Neural cell (in vitro differentiated cells): Measurements from ENCODE around the gene NUBP2. TPM values are rescaled to one million over a fixed set of nuclear protein-coding genes. Genes with fewer than 3 reads are reported as not detected.

Source experiments
- H2AFZ ChIP-seq: fragments of 200-600, 300-800 bp; sonication (generic), shearing (Covaris generic); 2 replicates; pipeline ENCODE4 v1.6.0; 2014; ENCODE audit warnings: low read depth, mild to moderate bottlenecking, antibody characterized with exemption, low read length, moderate library complexity
- H3F3A ChIP-seq: fragments of 200-600 bp; shearing (Covaris generic); 2 replicates; pipeline ENCODE4 v1.6.1; 2016; ENCODE audit warnings: mild to moderate bottlenecking, moderate library complexity, mixed read lengths, antibody characterized with exemption, low read length; ENCODE audit not compliant: insufficient read depth, poor library complexity, severe bottlenecking
- H3K27ac ChIP-seq: fragments of 200-600, 300-800 bp; sonication (generic), shearing (Covaris generic); 2 replicates; pipeline ENCODE4 v1.5.1; 2014; ENCODE audit warnings: mild to moderate bottlenecking, low read length, moderate library complexity
- H3K27me3 ChIP-seq: fragments of 300-800, 200-600 bp; sonication (generic), shearing (Covaris generic); 2 replicates; pipeline ENCODE4 v1.6.0; 2014; ENCODE audit warnings: mild to moderate bottlenecking, low read depth, low read length, moderate library complexity; ENCODE audit not compliant: insufficient read depth
- H3K36me3 ChIP-seq: fragments of 300-800, 200-600 bp; sonication (generic), shearing (Covaris generic); 2 replicates; pipeline ENCODE4 v1.5.1; 2014; ENCODE audit warnings: mild to moderate bottlenecking, antibody characterized with exemption, low read length, moderate library complexity; ENCODE audit not compliant: insufficient read depth
- H3K4me2 ChIP-seq: fragments of 300-800, 200-600 bp; sonication (generic), shearing (Covaris generic); 2 replicates; pipeline ENCODE4 v1.6.0; 2014; ENCODE audit warnings: mild to moderate bottlenecking, low read length
- H3K4me3 ChIP-seq: fragments of 300-800, 200-600 bp; sonication (generic), shearing (Covaris generic); 2 replicates; pipeline ENCODE4 v1.5.1; 2014; ENCODE audit warnings: mild to moderate bottlenecking, low read length, moderate library complexity
- H3K79me2 ChIP-seq: fragments of 200-600 bp; shearing (Covaris generic); replicated peaks from 2 replicates; pipeline ENCODE4 v1.6.0; 2014; ENCODE audit warnings: mild to moderate bottlenecking, low read length, moderate library complexity; ENCODE audit not compliant: insufficient read depth
- H3K9ac ChIP-seq: fragments of 300-800, 200-600 bp; sonication (generic), shearing (Covaris generic); 2 replicates; pipeline ENCODE4 v1.6.1; 2016; ENCODE audit warnings: mild to moderate bottlenecking, low read length, mixed read lengths
- H3K9me2 ChIP-seq: fragments of 200-600 bp; shearing (Covaris generic); 2 replicates; pipeline ENCODE4 v1.6.1; 2016; ENCODE audit warnings: mild to moderate bottlenecking, low read length, mixed read lengths; ENCODE audit not compliant: insufficient read depth
- H3K9me3 ChIP-seq: fragments of 200-600, 300-800 bp; sonication (generic), shearing (Covaris generic); 2 replicates; pipeline ENCODE4 v1.6.1; 2016; ENCODE audit warnings: mild to moderate bottlenecking, mixed run types, low read length, moderate library complexity, mixed read lengths
- H4K20me1 ChIP-seq: fragments of 200-600 bp; shearing (Covaris generic); 2 replicates; pipeline ENCODE4 v1.6.1; 2016; ENCODE audit warnings: mild to moderate bottlenecking, mixed run types; ENCODE audit not compliant: insufficient read depth
- CTCF ChIP-seq: fragments of 450-650 bp; IDR thresholded peaks from 2 replicates; pipeline ENCODE4 v1.5.1; 2014; ENCODE audit warnings: antibody characterized with exemption, mild to moderate bottlenecking, moderate library complexity; ENCODE audit not compliant: poor library complexity, severe bottlenecking
- EP300 ChIP-seq: fragments of 450-650 bp; conservative IDR thresholded peaks from 2 replicates; pipeline ENCODE4 v1.6.1; 2014; ENCODE audit warnings: antibody characterized with exemption, mild to moderate bottlenecking, moderate library complexity; ENCODE audit not compliant: poor library complexity, severe bottlenecking
- EZH2 ChIP-seq: fragments of 200-600, 300-800 bp; shearing (Covaris generic), sonication (generic); IDR thresholded peaks from 2 replicates; pipeline ENCODE4 v1.6.1; 2014; ENCODE audit warnings: antibody characterized with exemption, low read length, borderline replicate concordance, mild to moderate bottlenecking; ENCODE audit not compliant: insufficient read depth, poor library complexity, severe bottlenecking
- MXI1 ChIP-seq: fragments of 450-650 bp; conservative IDR thresholded peaks from 2 replicates; pipeline ENCODE4 v1.6.1; 2014; ENCODE audit warnings: antibody characterized with exemption, mild to moderate bottlenecking; ENCODE audit not compliant: poor library complexity, severe bottlenecking
- POLR2AphosphoS5 ChIP-seq: IDR thresholded peaks from 2 replicates; pipeline ENCODE4 v1.6.1; 2012
- RAD21 ChIP-seq: fragments of 450-650 bp; conservative IDR thresholded peaks from 2 replicates; pipeline ENCODE4 v1.6.1; 2014; ENCODE audit warnings: antibody characterized with exemption, mild to moderate bottlenecking, moderate library complexity
- REST ChIP-seq: IDR thresholded peaks from 2 replicates; pipeline ENCODE4 v1.6.1; 2012; ENCODE audit warnings: borderline replicate concordance
- SMC3 ChIP-seq: fragments of 450-650 bp; conservative IDR thresholded peaks from 2 replicates; pipeline ENCODE4 v1.6.1; 2014; ENCODE audit warnings: antibody characterized with exemption, mild to moderate bottlenecking, moderate library complexity; ENCODE audit not compliant: poor library complexity
- TAF1 ChIP-seq: IDR thresholded peaks from 2 replicates; pipeline ENCODE4 v1.6.1; 2012; ENCODE audit warnings: low read depth
- polyA minus RNA-seq: library from RNA; depleted of rRNA, polyadenylated mRNA; stranded (reverse); fragments of >200 nt; gene quantifications from 2 replicates; pipeline ENCODE4 v1.2.3, GENCODE V29; 2014
- polyA plus RNA-seq: library from polyadenylated mRNA; depleted of rRNA; stranded (reverse); fragments of >200 nt; gene quantifications from 2 replicates; pipeline ENCODE4 v1.2.3, GENCODE V29; 2014

NUBP2 gene
- 213 and 246 TPM in 2 replicates for polyA plus RNA-seq
- polyA minus RNA-seq: 81.8 and 102 TPM in 2 replicates

GRCh38 chr16:1782408-1783264 is at the start of gene NUBP2, which contains the start of gene SPSB3:
Gene NUBP2 (plus strand): TSS chr16:1782960. CDS start chr16:1783021, 61 bp downstream.
Gene SPSB3 (minus strand): TSS chr16:1782571. CDS start chr16:1781483, 1,088 bp downstream.
- Histone ChIP-seq H3K27ac (peak within 1 kb of the TSS; percentile 63), H3K36me3 (no peaks in the 10 kb centered on the region), H3F3A (no peaks in the 10 kb centered on the region), H3K4me3 (peak within 1 kb of the TSS; percentile 95), H3K79me2 (peaks cover 34% of the 10 kb centered on the region), H3K9me2 (no peaks in the 10 kb centered on the region), H3K4me2 (peak within 1 kb of the TSS; percentile 88), H3K9ac (peak within 1 kb of the TSS; percentile 82), H2AFZ (peak within 1 kb of the TSS; percentile 33), H3K9me3 (no peaks in the 10 kb centered on the region), H3K27me3 (no peaks in the 10 kb centered on the region), H4K20me1 (peaks cover 28% of the 10 kb centered on the region)
- TF ChIP-seq REST: peak; percentile 18
- no peak for TF ChIP-seq EZH2
- TF ChIP-seq SMC3: no peak
- TF ChIP-seq TAF1: no peak
- peak; percentile 24 for TF ChIP-seq RAD21
- no peak for TF ChIP-seq CTCF
- TF ChIP-seq POLR2AphosphoS5: peak; percentile 86
- TF ChIP-seq MXI1: peak; percentile 92
- TF ChIP-seq EP300: peak; percentile 22

- peaks cover 12% of the 10 kb centered on the region for H3K36me3 ChIP-seq
- H3K4me2 ChIP-seq: no peak overlapping the region
- no peak for TF ChIP-seq MXI1
- TF ChIP-seq POLR2AphosphoS5: no peak
- TF ChIP-seq EZH2: no peak
- TF ChIP-seq EP300: no peak
- TF ChIP-seq RAD21: no peak
- TF ChIP-seq SMC3: no peak
- H4K20me1 ChIP-seq: no peaks in the 10 kb centered on the region
- no peak overlapping the region for H3K9ac ChIP-seq
- H3K27me3 ChIP-seq: no peaks in the 10 kb centered on the region
- no peak overlapping the region for H2AFZ ChIP-seq
- no peaks in the 10 kb centered on the region for H3K79me2 ChIP-seq
- H3F3A ChIP-seq: no peaks in the 10 kb centered on the region
- no peak overlapping the region for H3K4me3 ChIP-seq
- H3K9me3 ChIP-seq: no peaks in the 10 kb centered on the region
- no peaks in the 10 kb centered on the region for H3K9me2 ChIP-seq
- H3K27ac ChIP-seq: no peak overlapping the region
These were observed 48.6 kb upstream of the NUBP2 start for GRCh38 chr16:1734123-1734522.
